ENCODE results near the gene IL12A. TPM values are rescaled to one million over a fixed set of nuclear protein-coding genes. Genes with fewer than 3 reads are reported as not detected.
A peak's percentile ranks its signal among the peaks of the same experiment; 100 is the strongest.

The IL12A gene
- total and polyA plus RNA-seq, 2 experiments from 2014 or later = 0.09 TPM; not detected in 1

- TF ChIP-seq, protein P1, sequence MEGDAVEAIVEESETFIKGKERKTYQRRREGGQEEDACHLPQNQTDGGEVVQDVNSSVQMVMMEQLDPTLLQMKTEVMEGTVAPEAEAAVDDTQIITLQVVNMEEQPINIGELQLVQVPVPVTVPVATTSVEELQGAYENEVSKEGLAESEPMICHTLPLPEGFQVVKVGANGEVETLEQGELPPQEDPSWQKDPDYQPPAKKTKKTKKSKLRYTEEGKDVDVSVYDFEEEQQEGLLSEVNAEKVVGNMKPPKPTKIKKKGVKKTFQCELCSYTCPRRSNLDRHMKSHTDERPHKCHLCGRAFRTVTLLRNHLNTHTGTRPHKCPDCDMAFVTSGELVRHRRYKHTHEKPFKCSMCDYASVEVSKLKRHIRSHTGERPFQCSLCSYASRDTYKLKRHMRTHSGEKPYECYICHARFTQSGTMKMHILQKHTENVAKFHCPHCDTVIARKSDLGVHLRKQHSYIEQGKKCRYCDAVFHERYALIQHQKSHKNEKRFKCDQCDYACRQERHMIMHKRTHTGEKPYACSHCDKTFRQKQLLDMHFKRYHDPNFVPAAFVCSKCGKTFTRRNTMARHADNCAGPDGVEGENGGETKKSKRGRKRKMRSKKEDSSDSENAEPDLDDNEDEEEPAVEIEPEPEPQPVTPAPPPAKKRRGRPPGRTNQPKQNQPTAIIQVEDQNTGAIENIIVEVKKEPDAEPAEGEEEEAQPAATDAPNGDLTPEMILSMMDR (IDR thresholded peaks at IDR 0.05; ENCODE audit: low read depth, low read length) = no peak
- no peak for DNase-seq (ENCODE audit: low read depth in 1 of 2, low spot score in 1 of 2)
- no peaks in the 10 kb centered on the region for H3K27me3 ChIP-seq
- no peak overlapping the region for H3K4me3 ChIP-seq
- no peak overlapping the region for H3K27ac ChIP-seq
- no peaks in the 10 kb centered on the region for H3K9me3 ChIP-seq (ENCODE audit: low read depth)
- H3K36me3 ChIP-seq = no peaks in the 10 kb centered on the region
- no peaks in the 10 kb centered on the region for H3K4me1 ChIP-seq (ENCODE audit: low read depth)
Measured at GRCh38 chr3:159982442-159982974, 6.1 kb upstream of the IL12A start.

DNA sequence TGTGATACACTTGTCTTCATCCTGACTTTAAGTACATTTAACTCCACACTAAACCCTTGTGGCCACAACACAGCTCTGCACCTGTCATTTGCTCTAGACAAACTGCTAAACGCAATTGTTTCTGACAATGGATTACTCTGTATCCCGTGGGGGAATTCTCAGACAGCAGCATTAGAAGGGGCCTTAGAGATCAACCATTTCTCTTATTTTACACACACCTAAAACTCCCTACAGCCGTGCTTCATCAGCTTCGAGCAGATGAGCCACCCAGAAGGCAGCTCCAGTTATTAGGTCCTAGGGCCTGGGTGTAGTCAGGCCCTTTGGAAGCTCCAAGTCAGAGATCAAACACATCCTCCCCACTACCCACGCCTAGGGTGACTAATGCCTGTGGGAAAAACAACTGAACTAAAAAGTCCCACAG lies 1.3 kb upstream of the IL12A start:
- no peak overlapping the region for H3K4me3 ChIP-seq
- H3K27me3 ChIP-seq = peaks cover 23% of the 10 kb centered on the region
- H3K27ac ChIP-seq = no peak overlapping the region
- DNase-seq (ENCODE audit: low read depth in 1 of 2, low spot score in 1 of 2) = peak; percentile 11 to 26
- no peaks in the 10 kb centered on the region for H3K4me1 ChIP-seq (ENCODE audit: low read depth)
- H3K9me3 ChIP-seq (ENCODE audit: low read depth) = no peaks in the 10 kb centered on the region
- no peaks in the 10 kb centered on the region for H3K36me3 ChIP-seq
- TF ChIP-seq, protein P1 (IDR thresholded peaks at IDR 0.05; ENCODE audit: low read depth, low read length) = peak; percentile 12

- no peak overlapping the region for H3K4me3 ChIP-seq
- H3K27ac ChIP-seq = no peak overlapping the region
- H3K36me3 ChIP-seq = no peaks in the 10 kb centered on the region
- H3K9me3 ChIP-seq (ENCODE audit: low read depth) = no peaks in the 10 kb centered on the region
- no peak for DNase-seq (ENCODE audit: low read depth in 1 of 2, low spot score in 1 of 2)
- no peaks in the 10 kb centered on the region for H3K4me1 ChIP-seq (ENCODE audit: low read depth)
- H3K27me3 ChIP-seq = peaks cover 23% of the 10 kb centered on the region
- TF ChIP-seq, protein P1 (IDR thresholded peaks at IDR 0.05; ENCODE audit: low read depth, low read length) = peak; percentile 8
Measured at GRCh38 chr3:159989973-159990846, 1.6 kb downstream of the IL12A start.

GRCh38 chr3:159991591-159991990 lies 3.0 kb downstream of the IL12A start:
- H3K36me3 ChIP-seq = no peaks in the 10 kb centered on the region
- TF ChIP-seq, protein P1 (IDR thresholded peaks at IDR 0.05; ENCODE audit: low read depth, low read length) = no peak

GRCh38 chr3:159992589-159992988 lies 4.0 kb downstream of the IL12A start:
- Histone ChIP-seq H3K4me1 (ENCODE audit: low read depth) (no peaks in the 10 kb centered on the region), H3K36me3 (no peaks in the 10 kb centered on the region), H3K4me3 (no peak overlapping the region), H3K9me3 (ENCODE audit: low read depth) (no peaks in the 10 kb centered on the region), H3K27me3 (peaks cover 23% of the 10 kb centered on the region), H3K27ac (no peak overlapping the region)
- TF ChIP-seq, protein P1 (IDR thresholded peaks at IDR 0.05; ENCODE audit: low read depth, low read length) = no peak
- no peak for DNase-seq (ENCODE audit: low read depth in 1 of 2, low spot score in 1 of 2)

More at GRCh38 chr3:159991591-159991990, 3.0 kb downstream of the IL12A start:
- H3K27me3 ChIP-seq = peaks cover 23% of the 10 kb centered on the region
- H3K4me3 ChIP-seq = no peak overlapping the region
- DNase-seq (ENCODE audit: low read depth in 1 of 2, low spot score in 1 of 2) = no peak
- H3K9me3 ChIP-seq (ENCODE audit: low read depth) = no peaks in the 10 kb centered on the region
- H3K27ac ChIP-seq = no peak overlapping the region
- no peaks in the 10 kb centered on the region for H3K4me1 ChIP-seq (ENCODE audit: low read depth)
